Uterus (tissue), 4 donors: ENCODE measurements around the gene PEX6. TPM values are rescaled to one million over a fixed set of nuclear protein-coding genes. Genes with fewer than 3 reads are reported as not detected.

Experiments
- DNase-seq, 2 donors: peaks; one replicate each; pipeline ENCODE4 v3.0.0-alpha.2; 2019 to 2020
- H3K27ac ChIP-seq, 2 donors: fragments of 200-600 bp; sonication (generic); 1 replicate in 1 of 2; 2 replicates in 1 of 2; pipeline ENCODE4 v1.5.1; 2016 to 2018
- H3K27me3 ChIP-seq, 2 donors: fragments of 200-600 bp; sonication (generic); one replicate each; pipeline ENCODE4 v1.5.1; 2018 to 2019; ENCODE audit warnings: control low read depth in 1 of 2
- H3K36me3 ChIP-seq, 2 donors: fragments of 200-600 bp; sonication (generic); one replicate each; pipeline ENCODE4 v1.5.1; 2019; ENCODE audit warnings: control low read depth in 1 of 2
- H3K4me1 ChIP-seq, 2 donors: fragments of 200-600 bp; sonication (generic); one replicate each; pipeline ENCODE4 v1.5.1; 2018 to 2019; ENCODE audit warnings: control low read depth in 1 of 2
- H3K4me3 ChIP-seq, 2 donors: fragments of 200-600 bp; sonication (generic); 1 replicate in 1 of 2; 2 replicates in 1 of 2; pipeline ENCODE4 v1.5.1; 2018 to 2019; ENCODE audit warnings: mild to moderate bottlenecking in 1 of 2
- H3K9me3 ChIP-seq, 2 donors: fragments of 200-600 bp; sonication (generic); one replicate each; pipeline ENCODE4 v1.5.1; 2019; ENCODE audit warnings: control low read depth in 1 of 2
- POLR2A ChIP-seq, 2 donors: fragments of 450-650 bp; IDR thresholded peaks; one replicate each; pipeline ENCODE4 v1.6.1; 2016; ENCODE audit warnings: antibody characterized with exemption in 2 of 2, mild to moderate bottlenecking in 1 of 2, moderate library complexity in 1 of 2
- intact Hi-C: fragments of 100-400 bp; cut with DNase I; formaldehyde crosslinking; loops from one replicate; pipeline ENCODE4 v1.15.1; 2023; ENCODE audit warnings: low total_unique reads
- total RNA-seq, 4 donors: library from RNA; depleted of rRNA in 3 of 4; stranded (reverse); fragments of >200 nt in 3 of 4; gene quantifications; one replicate each; pipeline versions ENCODE4 v1.1.0 to v1.2.4, GENCODE V29; 2014 to 2023
- TF ChIP-seq, protein P1 (sequence below), 4 experiments: fragments of 200-600 bp in 2 of 4; fragments of 450-650 bp in 2 of 4; sonication (generic) in 2 of 4; IDR thresholded peaks; one replicate each; pipeline ENCODE4 v1.5.1; 2016 to 2019; ENCODE audit warnings: antibody characterized with exemption in 4 of 4, mild to moderate bottlenecking in 2 of 4, moderate library complexity in 1 of 4
- donor health status: DM: yes; HTN: yes; CAD: no.

Gene PEX6
- total RNA-seq, 4 donors from 2014 or later, result 19.2 to 38.2 (median 23.1) TPM

DNA sequence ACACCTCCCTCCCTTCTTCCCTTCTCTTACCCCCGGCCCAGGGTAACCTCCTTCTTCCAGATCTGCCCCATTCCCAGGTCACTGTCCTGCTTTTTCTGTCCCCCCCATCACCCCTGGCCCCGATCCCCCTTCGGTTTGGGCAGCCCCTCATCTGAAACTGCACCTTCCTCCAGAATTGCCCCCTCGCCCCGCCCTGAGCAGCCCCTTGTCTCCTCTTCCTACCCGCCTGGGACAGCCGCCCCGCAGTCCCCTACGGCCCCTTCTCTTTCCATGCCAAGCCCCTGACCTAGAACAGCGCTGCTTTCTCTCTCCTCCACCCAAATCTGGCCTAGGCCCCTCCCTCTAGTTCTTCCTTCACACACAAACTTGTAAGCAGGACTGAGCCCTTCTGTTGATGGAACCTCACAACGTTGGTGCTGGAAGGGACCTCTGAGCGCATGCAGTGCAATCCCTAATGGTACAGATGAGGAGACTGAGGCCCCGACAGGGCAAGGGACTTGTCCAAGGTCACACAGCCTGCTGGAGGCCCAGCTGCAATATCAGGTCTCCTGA, 6.0 kb upstream of the PEX6 start:
- Histone ChIP-seq H3K9me3 (no peaks in the 10 kb centered on the region), H3K27ac (peak overlapping the region; percentile 79 to 91), H3K4me3 (peak overlapping the region; percentile 72 to 87), H3K4me1 (peaks cover 0 to 13% of the 10 kb centered on the region in 2 donors), H3K36me3 (no peaks in the 10 kb centered on the region), H3K27me3 (no peaks in the 10 kb centered on the region)
- intact Hi-C loops, result loop anchor here (10.0 kb wide), 1 partner anchor 60 kb away; the partner anchor contains the start of gene CNPY3
- TF ChIP-seq, protein P1, sequence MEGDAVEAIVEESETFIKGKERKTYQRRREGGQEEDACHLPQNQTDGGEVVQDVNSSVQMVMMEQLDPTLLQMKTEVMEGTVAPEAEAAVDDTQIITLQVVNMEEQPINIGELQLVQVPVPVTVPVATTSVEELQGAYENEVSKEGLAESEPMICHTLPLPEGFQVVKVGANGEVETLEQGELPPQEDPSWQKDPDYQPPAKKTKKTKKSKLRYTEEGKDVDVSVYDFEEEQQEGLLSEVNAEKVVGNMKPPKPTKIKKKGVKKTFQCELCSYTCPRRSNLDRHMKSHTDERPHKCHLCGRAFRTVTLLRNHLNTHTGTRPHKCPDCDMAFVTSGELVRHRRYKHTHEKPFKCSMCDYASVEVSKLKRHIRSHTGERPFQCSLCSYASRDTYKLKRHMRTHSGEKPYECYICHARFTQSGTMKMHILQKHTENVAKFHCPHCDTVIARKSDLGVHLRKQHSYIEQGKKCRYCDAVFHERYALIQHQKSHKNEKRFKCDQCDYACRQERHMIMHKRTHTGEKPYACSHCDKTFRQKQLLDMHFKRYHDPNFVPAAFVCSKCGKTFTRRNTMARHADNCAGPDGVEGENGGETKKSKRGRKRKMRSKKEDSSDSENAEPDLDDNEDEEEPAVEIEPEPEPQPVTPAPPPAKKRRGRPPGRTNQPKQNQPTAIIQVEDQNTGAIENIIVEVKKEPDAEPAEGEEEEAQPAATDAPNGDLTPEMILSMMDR (IDR thresholded peaks at IDR 0.05), result no peak
- no peak for TF ChIP-seq POLR2A (IDR thresholded peaks at IDR 0.05)
- no peak for DNase-seq

DNA sequence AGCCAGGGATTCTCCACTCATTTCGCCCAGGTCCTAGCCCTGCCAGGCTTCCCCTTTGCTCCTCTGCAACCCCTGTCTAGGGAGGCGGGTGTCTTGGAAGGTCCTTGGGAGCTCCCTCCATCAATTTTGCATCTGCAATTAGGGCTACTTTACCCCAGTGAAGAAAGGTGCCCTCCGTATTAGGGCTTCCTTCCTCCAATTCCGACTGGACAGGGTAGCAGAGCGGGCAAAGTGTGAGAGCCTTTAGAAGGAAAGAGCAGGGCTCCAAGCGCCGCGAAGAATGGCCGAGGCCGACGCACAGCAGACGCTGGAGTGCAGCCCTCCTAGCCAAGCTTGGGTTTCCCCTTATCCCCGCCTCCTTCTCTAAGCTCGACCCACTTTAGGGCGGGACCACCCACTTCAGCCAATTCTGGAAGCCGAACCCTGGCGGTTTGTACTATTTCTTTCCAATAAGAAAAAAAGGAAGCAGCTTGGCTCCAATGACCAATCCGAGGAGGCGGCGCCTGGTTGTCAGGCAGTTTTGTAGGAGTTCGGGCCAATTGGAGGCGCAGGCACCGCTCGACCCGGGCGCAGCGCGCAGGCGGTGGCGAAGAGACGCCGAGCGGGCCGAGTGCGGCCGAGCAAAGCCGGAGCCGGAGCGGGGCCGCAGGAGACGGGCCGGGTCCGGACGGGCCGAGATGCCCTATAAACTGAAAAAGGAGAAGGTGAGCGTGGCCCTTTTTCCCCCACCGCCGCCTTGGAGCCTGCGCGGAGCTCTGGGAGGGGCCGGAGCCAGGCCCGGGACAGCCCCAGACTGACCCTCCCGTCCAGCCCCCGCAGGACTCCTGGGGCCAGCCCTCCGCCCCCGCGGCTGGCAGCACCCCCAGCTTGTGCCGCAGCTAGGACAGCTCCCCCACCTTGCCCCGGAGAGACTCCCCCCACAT, 5.3 kb upstream of the PEX6 start, which contains the start of gene PPP2R5D:
PPP2R5D (plus strand) TSS at position 570 of the 923 bp plus-strand sequence; CDS start at position 678, 108 bp downstream.
- peak; percentile 74 to 95 for TF ChIP-seq POLR2A (IDR thresholded peaks at IDR 0.05)
- TF ChIP-seq, protein P1 (IDR thresholded peaks at IDR 0.05), result peak in 2 of 4 experiments; percentile 21 to 26
- H3K27me3 ChIP-seq, result no peaks in the 10 kb centered on the region
- H3K4me1 ChIP-seq, result peaks cover 0 to 13% of the 10 kb centered on the region in 2 donors
- no peaks in the 10 kb centered on the region for H3K36me3 ChIP-seq
- DNase-seq, result peak; percentile 98
- H3K9me3 ChIP-seq, result no peaks in the 10 kb centered on the region
- intact Hi-C loops, result loop anchor here (10.0 kb wide), 1 partner anchor 59 kb away; the partner anchor contains the start of gene CNPY3
- peak within 1 kb of the TSS; percentile 79 to 91 for H3K27ac ChIP-seq
- peak within 1 kb of the TSS; percentile 72 to 87 for H3K4me3 ChIP-seq

DNA sequence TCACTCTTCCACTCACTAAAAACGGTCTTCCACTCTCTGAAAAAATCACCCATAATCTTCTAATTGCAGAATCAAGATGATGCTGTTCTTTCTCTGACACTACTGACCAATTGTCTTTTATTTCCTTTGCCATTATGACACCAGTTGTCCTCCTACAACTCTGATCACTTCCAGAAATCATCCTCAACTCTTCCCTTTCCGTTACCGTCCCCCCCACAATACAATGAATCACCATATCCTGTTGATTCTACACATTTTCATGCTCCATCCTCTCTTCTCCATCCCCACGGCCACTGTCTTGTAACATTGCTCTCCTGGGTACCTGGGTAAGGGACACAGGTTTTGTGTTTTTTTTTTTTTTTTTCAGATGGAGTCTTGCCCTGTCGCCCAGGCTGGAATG, 2.9 kb upstream of the PEX6 start:
- Histone ChIP-seq H3K27ac (no peak overlapping the region), H3K9me3 (no peaks in the 10 kb centered on the region), H3K4me3 (no peak overlapping the region), H3K27me3 (no peaks in the 10 kb centered on the region), H3K36me3 (no peaks in the 10 kb centered on the region), H3K4me1 (peaks cover 0 to 19% of the 10 kb centered on the region in 2 donors)
- TF ChIP-seq POLR2A (IDR thresholded peaks at IDR 0.05), result no peak
- TF ChIP-seq, protein P1 (IDR thresholded peaks at IDR 0.05), result no peak
- DNase-seq, result no peak
- intact Hi-C loops, result loop anchor here (10.0 kb wide), 1 partner anchor 57 kb away; the partner anchor contains the start of gene CNPY3

DNA sequence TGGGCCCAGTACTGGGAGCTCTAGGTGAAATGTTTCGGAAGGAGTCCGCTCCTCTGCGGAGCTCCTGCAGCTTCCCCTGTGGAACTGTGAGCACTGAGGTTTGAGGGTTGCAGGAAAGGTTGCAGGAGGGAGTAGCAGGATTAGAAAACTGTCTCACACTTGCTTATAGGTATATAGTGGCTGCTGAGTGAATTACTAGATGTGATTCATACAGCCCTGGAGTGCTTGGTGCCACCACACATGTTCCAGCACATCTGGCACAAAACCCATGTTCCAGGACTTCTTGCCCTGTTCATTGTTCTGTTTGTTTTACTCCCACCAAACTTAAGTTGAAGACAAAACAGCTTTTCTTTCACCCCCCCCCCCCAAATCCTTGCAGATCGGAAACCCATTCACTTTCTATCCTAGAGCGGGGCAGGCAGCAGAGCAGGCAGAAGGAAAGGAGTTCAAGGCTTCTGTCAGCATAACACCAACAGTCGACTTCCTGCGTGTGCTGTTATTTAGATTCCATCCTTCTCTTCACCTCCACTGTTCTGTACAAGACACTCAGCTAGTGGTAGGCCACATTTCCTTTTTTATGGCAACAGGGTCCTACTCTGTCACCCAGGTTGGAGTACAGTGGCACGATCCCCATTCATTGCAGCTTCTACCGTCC, 669 bp upstream of the PEX6 start:
- no peak for DNase-seq
- Histone ChIP-seq H3K4me3 (peak overlapping the region; percentile 65 to 92), H3K27me3 (no peaks in the 10 kb centered on the region), H3K9me3 (no peaks in the 10 kb centered on the region), H3K27ac (peak overlapping the region; percentile 83 to 87), H3K4me1 (peaks cover 0 to 7% of the 10 kb centered on the region in 2 donors), H3K36me3 (no peaks in the 10 kb centered on the region)
- no peak for TF ChIP-seq POLR2A (IDR thresholded peaks at IDR 0.05)
- TF ChIP-seq, protein P1 (IDR thresholded peaks at IDR 0.05), result no peak
- intact Hi-C loops, result loop anchor here (10.0 kb wide), 1 partner anchor 55 kb away; the partner anchor contains the start of gene CNPY3
